Neural cell (in vitro differentiated cells): ENCODE results near the gene AZU1. TPM values are rescaled to one million over a fixed set of nuclear protein-coding genes. Genes with fewer than 3 reads are reported as not detected.

Source experiments
- H2AFZ ChIP-seq: fragments of 200-600, 300-800 bp; sonication (generic), shearing (Covaris generic); 2 replicates; pipeline ENCODE4 v1.6.0; 2014; ENCODE audit warnings: low read depth, mild to moderate bottlenecking, antibody characterized with exemption, low read length, moderate library complexity
- H3F3A ChIP-seq: fragments of 200-600 bp; shearing (Covaris generic); 2 replicates; pipeline ENCODE4 v1.6.1; 2016; ENCODE audit warnings: mild to moderate bottlenecking, moderate library complexity, mixed read lengths, antibody characterized with exemption, low read length; ENCODE audit not compliant: insufficient read depth, poor library complexity, severe bottlenecking
- H3K27ac ChIP-seq: fragments of 200-600, 300-800 bp; sonication (generic), shearing (Covaris generic); 2 replicates; pipeline ENCODE4 v1.5.1; 2014; ENCODE audit warnings: mild to moderate bottlenecking, low read length, moderate library complexity
- H3K27me3 ChIP-seq: fragments of 300-800, 200-600 bp; sonication (generic), shearing (Covaris generic); 2 replicates; pipeline ENCODE4 v1.6.0; 2014; ENCODE audit warnings: mild to moderate bottlenecking, low read depth, low read length, moderate library complexity; ENCODE audit not compliant: insufficient read depth
- H3K36me3 ChIP-seq: fragments of 300-800, 200-600 bp; sonication (generic), shearing (Covaris generic); 2 replicates; pipeline ENCODE4 v1.5.1; 2014; ENCODE audit warnings: mild to moderate bottlenecking, antibody characterized with exemption, low read length, moderate library complexity; ENCODE audit not compliant: insufficient read depth
- H3K4me2 ChIP-seq: fragments of 300-800, 200-600 bp; sonication (generic), shearing (Covaris generic); 2 replicates; pipeline ENCODE4 v1.6.0; 2014; ENCODE audit warnings: mild to moderate bottlenecking, low read length
- H3K4me3 ChIP-seq: fragments of 300-800, 200-600 bp; sonication (generic), shearing (Covaris generic); 2 replicates; pipeline ENCODE4 v1.5.1; 2014; ENCODE audit warnings: mild to moderate bottlenecking, low read length, moderate library complexity
- H3K79me2 ChIP-seq: fragments of 200-600 bp; shearing (Covaris generic); replicated peaks from 2 replicates; pipeline ENCODE4 v1.6.0; 2014; ENCODE audit warnings: mild to moderate bottlenecking, low read length, moderate library complexity; ENCODE audit not compliant: insufficient read depth
- H3K9ac ChIP-seq: fragments of 300-800, 200-600 bp; sonication (generic), shearing (Covaris generic); 2 replicates; pipeline ENCODE4 v1.6.1; 2016; ENCODE audit warnings: mild to moderate bottlenecking, low read length, mixed read lengths
- H3K9me2 ChIP-seq: fragments of 200-600 bp; shearing (Covaris generic); 2 replicates; pipeline ENCODE4 v1.6.1; 2016; ENCODE audit warnings: mild to moderate bottlenecking, low read length, mixed read lengths; ENCODE audit not compliant: insufficient read depth
- H3K9me3 ChIP-seq: fragments of 200-600, 300-800 bp; sonication (generic), shearing (Covaris generic); 2 replicates; pipeline ENCODE4 v1.6.1; 2016; ENCODE audit warnings: mild to moderate bottlenecking, mixed run types, low read length, moderate library complexity, mixed read lengths
- H4K20me1 ChIP-seq: fragments of 200-600 bp; shearing (Covaris generic); 2 replicates; pipeline ENCODE4 v1.6.1; 2016; ENCODE audit warnings: mild to moderate bottlenecking, mixed run types; ENCODE audit not compliant: insufficient read depth
- EP300 ChIP-seq: fragments of 450-650 bp; conservative IDR thresholded peaks from 2 replicates; pipeline ENCODE4 v1.6.1; 2014; ENCODE audit warnings: antibody characterized with exemption, mild to moderate bottlenecking, moderate library complexity; ENCODE audit not compliant: poor library complexity, severe bottlenecking
- EZH2 ChIP-seq: fragments of 200-600, 300-800 bp; shearing (Covaris generic), sonication (generic); IDR thresholded peaks from 2 replicates; pipeline ENCODE4 v1.6.1; 2014; ENCODE audit warnings: antibody characterized with exemption, low read length, borderline replicate concordance, mild to moderate bottlenecking; ENCODE audit not compliant: insufficient read depth, poor library complexity, severe bottlenecking
- MXI1 ChIP-seq: fragments of 450-650 bp; conservative IDR thresholded peaks from 2 replicates; pipeline ENCODE4 v1.6.1; 2014; ENCODE audit warnings: antibody characterized with exemption, mild to moderate bottlenecking; ENCODE audit not compliant: poor library complexity, severe bottlenecking
- POLR2AphosphoS5 ChIP-seq: IDR thresholded peaks from 2 replicates; pipeline ENCODE4 v1.6.1; 2012
- RAD21 ChIP-seq: fragments of 450-650 bp; conservative IDR thresholded peaks from 2 replicates; pipeline ENCODE4 v1.6.1; 2014; ENCODE audit warnings: antibody characterized with exemption, mild to moderate bottlenecking, moderate library complexity
- SMC3 ChIP-seq: fragments of 450-650 bp; conservative IDR thresholded peaks from 2 replicates; pipeline ENCODE4 v1.6.1; 2014; ENCODE audit warnings: antibody characterized with exemption, mild to moderate bottlenecking, moderate library complexity; ENCODE audit not compliant: poor library complexity
- TAF1 ChIP-seq: IDR thresholded peaks from 2 replicates; pipeline ENCODE4 v1.6.1; 2012; ENCODE audit warnings: low read depth
- polyA plus RNA-seq: library from polyadenylated mRNA; depleted of rRNA; stranded (reverse); fragments of >200 nt; gene quantifications from 2 replicates; pipeline ENCODE4 v1.2.3, GENCODE V29; 2014
- TF ChIP-seq, protein P1 (sequence below): fragments of 450-650 bp; IDR thresholded peaks from 2 replicates; pipeline ENCODE4 v1.5.1; 2014; ENCODE audit warnings: antibody characterized with exemption, mild to moderate bottlenecking, moderate library complexity; ENCODE audit not compliant: poor library complexity, severe bottlenecking
- TF ChIP-seq, protein P2 (sequence below): IDR thresholded peaks from 2 replicates; pipeline ENCODE4 v1.6.1; 2012; ENCODE audit warnings: borderline replicate concordance

AZU1 gene
- polyA plus RNA-seq, 1 donor from 2014 or later, result 1.1 TPM

DNA sequence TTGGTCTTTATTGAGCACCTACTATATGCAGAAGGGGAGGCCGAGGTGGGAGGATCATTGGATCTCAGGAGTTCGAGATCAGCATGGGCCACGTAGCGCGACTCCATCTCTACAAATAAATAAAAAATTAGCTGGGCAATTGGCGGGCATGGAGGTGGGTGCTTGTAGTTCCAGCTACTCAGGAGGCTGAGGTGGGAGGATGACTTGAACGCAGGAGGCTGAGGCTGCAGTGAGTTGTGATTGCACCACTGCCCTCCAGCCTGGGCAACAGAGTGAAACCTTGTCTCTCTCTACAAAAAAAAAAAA is 35.6 kb downstream of the AZU1 start:
- Histone ChIP-seq H3K9ac (no peak overlapping the region), H3K27ac (no peak overlapping the region), H4K20me1 (no peaks in the 10 kb centered on the region), H2AFZ (no peak overlapping the region), H3K79me2 (no peaks in the 10 kb centered on the region), H3K36me3 (no peaks in the 10 kb centered on the region), H3K27me3 (peaks cover 34% of the 10 kb centered on the region), H3K9me2 (no peaks in the 10 kb centered on the region), H3K9me3 (no peaks in the 10 kb centered on the region), H3K4me3 (no peak overlapping the region), H3F3A (no peaks in the 10 kb centered on the region), H3K4me2 (no peak overlapping the region)
- TF ChIP-seq EP300, result no peak
- TF ChIP-seq, protein P1, sequence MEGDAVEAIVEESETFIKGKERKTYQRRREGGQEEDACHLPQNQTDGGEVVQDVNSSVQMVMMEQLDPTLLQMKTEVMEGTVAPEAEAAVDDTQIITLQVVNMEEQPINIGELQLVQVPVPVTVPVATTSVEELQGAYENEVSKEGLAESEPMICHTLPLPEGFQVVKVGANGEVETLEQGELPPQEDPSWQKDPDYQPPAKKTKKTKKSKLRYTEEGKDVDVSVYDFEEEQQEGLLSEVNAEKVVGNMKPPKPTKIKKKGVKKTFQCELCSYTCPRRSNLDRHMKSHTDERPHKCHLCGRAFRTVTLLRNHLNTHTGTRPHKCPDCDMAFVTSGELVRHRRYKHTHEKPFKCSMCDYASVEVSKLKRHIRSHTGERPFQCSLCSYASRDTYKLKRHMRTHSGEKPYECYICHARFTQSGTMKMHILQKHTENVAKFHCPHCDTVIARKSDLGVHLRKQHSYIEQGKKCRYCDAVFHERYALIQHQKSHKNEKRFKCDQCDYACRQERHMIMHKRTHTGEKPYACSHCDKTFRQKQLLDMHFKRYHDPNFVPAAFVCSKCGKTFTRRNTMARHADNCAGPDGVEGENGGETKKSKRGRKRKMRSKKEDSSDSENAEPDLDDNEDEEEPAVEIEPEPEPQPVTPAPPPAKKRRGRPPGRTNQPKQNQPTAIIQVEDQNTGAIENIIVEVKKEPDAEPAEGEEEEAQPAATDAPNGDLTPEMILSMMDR, result no peak
- TF ChIP-seq MXI1, result no peak
- no peak for TF ChIP-seq EZH2
- TF ChIP-seq, protein P2, sequence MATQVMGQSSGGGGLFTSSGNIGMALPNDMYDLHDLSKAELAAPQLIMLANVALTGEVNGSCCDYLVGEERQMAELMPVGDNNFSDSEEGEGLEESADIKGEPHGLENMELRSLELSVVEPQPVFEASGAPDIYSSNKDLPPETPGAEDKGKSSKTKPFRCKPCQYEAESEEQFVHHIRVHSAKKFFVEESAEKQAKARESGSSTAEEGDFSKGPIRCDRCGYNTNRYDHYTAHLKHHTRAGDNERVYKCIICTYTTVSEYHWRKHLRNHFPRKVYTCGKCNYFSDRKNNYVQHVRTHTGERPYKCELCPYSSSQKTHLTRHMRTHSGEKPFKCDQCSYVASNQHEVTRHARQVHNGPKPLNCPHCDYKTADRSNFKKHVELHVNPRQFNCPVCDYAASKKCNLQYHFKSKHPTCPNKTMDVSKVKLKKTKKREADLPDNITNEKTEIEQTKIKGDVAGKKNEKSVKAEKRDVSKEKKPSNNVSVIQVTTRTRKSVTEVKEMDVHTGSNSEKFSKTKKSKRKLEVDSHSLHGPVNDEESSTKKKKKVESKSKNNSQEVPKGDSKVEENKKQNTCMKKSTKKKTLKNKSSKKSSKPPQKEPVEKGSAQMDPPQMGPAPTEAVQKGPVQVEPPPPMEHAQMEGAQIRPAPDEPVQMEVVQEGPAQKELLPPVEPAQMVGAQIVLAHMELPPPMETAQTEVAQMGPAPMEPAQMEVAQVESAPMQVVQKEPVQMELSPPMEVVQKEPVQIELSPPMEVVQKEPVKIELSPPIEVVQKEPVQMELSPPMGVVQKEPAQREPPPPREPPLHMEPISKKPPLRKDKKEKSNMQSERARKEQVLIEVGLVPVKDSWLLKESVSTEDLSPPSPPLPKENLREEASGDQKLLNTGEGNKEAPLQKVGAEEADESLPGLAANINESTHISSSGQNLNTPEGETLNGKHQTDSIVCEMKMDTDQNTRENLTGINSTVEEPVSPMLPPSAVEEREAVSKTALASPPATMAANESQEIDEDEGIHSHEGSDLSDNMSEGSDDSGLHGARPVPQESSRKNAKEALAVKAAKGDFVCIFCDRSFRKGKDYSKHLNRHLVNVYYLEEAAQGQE, result no peak
- no peak for TF ChIP-seq RAD21
- no peak for TF ChIP-seq POLR2AphosphoS5
- no peak for TF ChIP-seq TAF1
- TF ChIP-seq SMC3, result no peak

DNA sequence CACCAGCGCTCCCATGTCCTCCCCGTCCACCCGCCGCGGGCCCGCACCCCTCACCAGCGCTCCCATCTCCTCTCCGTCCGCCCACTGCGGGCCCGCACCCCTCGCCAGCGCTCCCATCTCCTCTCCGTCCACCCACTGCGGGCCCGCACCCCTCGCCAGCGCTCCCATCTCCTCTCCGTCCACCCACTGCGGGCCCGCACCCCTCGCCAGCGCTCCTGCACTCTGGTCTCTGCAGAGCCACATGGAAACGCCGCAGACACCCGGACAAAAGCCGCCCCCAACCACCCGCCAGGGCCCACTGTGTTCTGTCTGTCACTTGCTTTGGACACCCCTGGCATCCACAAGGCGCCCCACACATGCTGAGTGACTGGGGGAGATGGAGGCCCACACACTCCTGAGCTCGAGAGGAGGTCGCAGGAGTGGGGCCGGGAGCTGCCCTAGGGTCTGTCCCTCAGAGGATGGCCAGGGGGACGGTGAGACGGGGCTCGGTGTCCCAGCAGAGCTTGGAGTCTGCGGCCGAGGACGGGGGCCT is 39.2 kb downstream of the AZU1 start:
- H3K4me3 ChIP-seq, result no peak overlapping the region
- TF ChIP-seq SMC3 (no peak), TAF1 (no peak), EZH2 (no peak), EP300 (no peak), POLR2AphosphoS5 (no peak), MXI1 (no peak), RAD21 (no peak)
- TF ChIP-seq, protein P1, result no peak
- TF ChIP-seq, protein P2, result no peak
- H3K27ac ChIP-seq, result no peak overlapping the region
- no peaks in the 10 kb centered on the region for H4K20me1 ChIP-seq
- no peaks in the 10 kb centered on the region for H3K79me2 ChIP-seq
- no peak overlapping the region for H2AFZ ChIP-seq
- no peak overlapping the region for H3K4me2 ChIP-seq
- no peak overlapping the region for H3K9ac ChIP-seq
- no peaks in the 10 kb centered on the region for H3K9me2 ChIP-seq
- no peaks in the 10 kb centered on the region for H3K9me3 ChIP-seq
- no peaks in the 10 kb centered on the region for H3K36me3 ChIP-seq
- no peaks in the 10 kb centered on the region for H3F3A ChIP-seq
- peaks cover 3% of the 10 kb centered on the region for H3K27me3 ChIP-seq
